HG03457 (cell line): Measurements from ENCODE around the gene MMP21.

Experiments
- ATAC-seq: cut with Tn5 transposase; IDR thresholded peaks from one replicate; pipeline ENCODE4 v1.9.1; 2021; ENCODE audit warnings: moderate number of reproducible peaks; ENCODE audit not compliant: unreplicated experiment

MMP21 gene

GRCh38 chr10:125775491-125776106 is at the start of gene MMP21:
Gene MMP21 (minus strand): TSS chr10:125775821. CDS start chr10:125775821, 0 bp downstream.
- ATAC-seq = no peak

- ATAC-seq = no peak
Measured at GRCh38 chr10:125824736-125825135, 49.1 kb upstream of the MMP21 start.

- no peak for ATAC-seq
Measured at GRCh38 chr10:125823663-125824251, 48.1 kb upstream of the MMP21 start.

- peak; percentile 74 for ATAC-seq
Measured at GRCh38 chr10:125822878-125823662, 47.4 kb upstream of the MMP21 start, which contains the start of the genes BCCIP and UROS. Gene BCCIP (plus strand): TSS chr10:125823546. CDS start chr10:125823558, 12 bp downstream. Gene UROS (minus strand): TSS chr10:125823258. CDS start chr10:125816499, 6,759 bp downstream.

GRCh38 chr10:125820701-125821100 is 45.1 kb upstream of the MMP21 start:
- ATAC-seq = peak; percentile 47

GRCh38 chr10:125817337-125817946 is 41.8 kb upstream of the MMP21 start:
- ATAC-seq = no peak

- ATAC-seq = no peak
Measured at GRCh38 chr10:125816548-125816947, 40.9 kb upstream of the MMP21 start.

GRCh38 chr10:125815764-125816163 is 40.1 kb upstream of the MMP21 start:
- no peak for ATAC-seq

GRCh38 chr10:125812128-125812750 is 36.6 kb upstream of the MMP21 start:
- ATAC-seq = no peak

- ATAC-seq = no peak
Measured at GRCh38 chr10:125811251-125811650, 35.6 kb upstream of the MMP21 start.

GRCh38 chr10:125808047-125808446 is 32.4 kb upstream of the MMP21 start:
- no peak for ATAC-seq

- ATAC-seq = no peak
Measured at GRCh38 chr10:125802739-125803138, 27.1 kb upstream of the MMP21 start.

GRCh38 chr10:125802131-125802530 is 26.5 kb upstream of the MMP21 start:
- no peak for ATAC-seq

- ATAC-seq = no peak
Measured at GRCh38 chr10:125801574-125801973, 26.0 kb upstream of the MMP21 start.

GRCh38 chr10:125799451-125800182 is 24.0 kb upstream of the MMP21 start:
- ATAC-seq = no peak

GRCh38 chr10:125797994-125798662 is 22.5 kb upstream of the MMP21 start:
- ATAC-seq = no peak

GRCh38 chr10:125797424-125797823 is 21.8 kb upstream of the MMP21 start:
- ATAC-seq = no peak

GRCh38 chr10:125795637-125796190 is 20.1 kb upstream of the MMP21 start:
- ATAC-seq = no peak

- no peak for ATAC-seq
Measured at GRCh38 chr10:125795128-125795527, 19.5 kb upstream of the MMP21 start.
